Panc1 (cell line): ENCODE measurements around the gene TC2N. TPM values are rescaled to one million over a fixed set of nuclear protein-coding genes. Genes with fewer than 3 reads are reported as not detected.

Source experiments
- ATAC-seq: fragments of 200-7000 bp; cut with Tn5 transposase; 2 replicates; pipeline ENCODE4 v1.9.1; 2020; ENCODE audit warnings: mild to moderate bottlenecking, moderate library complexity
- BruUV-seq: library from RNA; stranded (reverse); fragments of 400-500 nt; replicated peaks from 2 replicates; lab custom pipeline; 2021; lab: Mats Ljungman, UMichigan
- CTCF ChIA-PET: fragments of 300-600 bp; sonication (Branson Sonifier 250); formaldehyde crosslinking; loops from one replicate; lab custom pipeline; 2022; ENCODE audit warnings: antibody characterized with exemption; lab: Charles Lee
- POLR2A ChIA-PET: fragments of 300-600 bp; sonication (Branson Sonifier 250); formaldehyde crosslinking; loops from one replicate; lab custom pipeline; 2022; ENCODE audit warnings: antibody characterized with exemption; lab: Charles Lee
- DNase-seq: peaks from one replicate; pipeline ENCODE4 v3.0.0-alpha.2; 2010; ENCODE audit warnings: low read depth, low spot score
- H3K27ac ChIP-seq: 2 replicates; pipeline ENCODE4 v1.5.1; 2011; ENCODE audit warnings: mild to moderate bottlenecking, low read length, inconsistent platforms
- H3K27me3 ChIP-seq: fragments of 200-500 bp; sonication (Bioruptor generic); 2 replicates; pipeline ENCODE4 v1.6.0; 2014; ENCODE audit warnings: low read length, inconsistent platforms; ENCODE audit not compliant: control insufficient read depth, insufficient read depth
- H3K36me3 ChIP-seq: fragments of 200-500 bp; sonication (Bioruptor generic); 2 replicates; pipeline ENCODE4 v1.5.1; 2014; ENCODE audit warnings: inconsistent platforms, mild to moderate bottlenecking, low read length, moderate library complexity; ENCODE audit not compliant: control insufficient read depth, insufficient read depth
- H3K4me1 ChIP-seq: 2 replicates; pipeline ENCODE4 v1.5.1; 2011; ENCODE audit warnings: inconsistent platforms, mild to moderate bottlenecking, low read length, moderate library complexity; ENCODE audit not compliant: control insufficient read depth, insufficient read depth
- H3K4me3 ChIP-seq, 2 experiments: 2 replicates each; pipeline ENCODE4 v1.5.1; 2011 to 2012; ENCODE audit warnings: low read depth in 2 of 2, low read length in 2 of 2, mild to moderate bottlenecking in 2 of 2, inconsistent platforms in 1 of 2, moderate library complexity in 1 of 2
- H3K9me3 ChIP-seq: fragments of 200-500 bp; sonication (Bioruptor generic); 2 replicates; pipeline ENCODE4 v1.5.1; 2014; ENCODE audit warnings: low read depth, mild to moderate bottlenecking, inconsistent platforms, low read length, moderate library complexity; ENCODE audit not compliant: control insufficient read depth, insufficient read depth
- POLR2AphosphoS5 ChIP-seq: IDR thresholded peaks from 2 replicates; pipeline ENCODE4 v1.6.1; 2012; ENCODE audit warnings: mild to moderate bottlenecking, low read depth, low read length, moderate library complexity
- REST ChIP-seq, 2 experiments: IDR thresholded peaks; 2 replicates each; pipeline ENCODE4 v1.6.1; 2011 to 2012; ENCODE audit warnings: low read depth in 2 of 2, control low read depth in 1 of 2, low read length in 1 of 2, mild to moderate bottlenecking in 1 of 2, moderate library complexity in 1 of 2; ENCODE audit not compliant: insufficient read depth in 1 of 2
- SIN3A ChIP-seq: IDR thresholded peaks from 2 replicates; pipeline ENCODE4 v1.6.1; 2012; ENCODE audit warnings: low read depth, mild to moderate bottlenecking, low read length, moderate library complexity, borderline replicate concordance; ENCODE audit not compliant: insufficient read depth
- TCF7L2 ChIP-seq: IDR thresholded peaks from 2 replicates; pipeline ENCODE4 v1.6.1; 2011; ENCODE audit warnings: mild to moderate bottlenecking, low read depth, low read length, inconsistent platforms
- in situ Hi-C: cut with HindIII; loops from 2 replicates; pipeline ENCODE4 v1.10.0; 2016; ENCODE audit warnings: low sequenced_read_pairs, low pct_unique_long_range_greater_than_20kb
- intact Hi-C: fragments of 100-400 bp; cut with micrococcal nuclease; formaldehyde crosslinking; loops from one replicate; pipeline ENCODE4 v1.10.0; 2022; ENCODE audit not compliant: unreplicated experiment
- total RNA-seq: library from RNA; stranded (reverse); gene quantifications from one replicate; pipeline ENCODE4 v1.2.1, GENCODE V29; 2021; ENCODE audit not compliant: unreplicated experiment
- TF ChIP-seq, protein P1 (sequence below): fragments of 450-650 bp; IDR thresholded peaks from 2 replicates; pipeline ENCODE4 v1.5.1; 2017; ENCODE audit warnings: mild to moderate bottlenecking

The TC2N gene
- total RNA-seq, 1 experiment from 2014 or later, result 0.49 TPM

GRCh38 chr14:91751719-91752118 is 115.6 kb downstream of the TC2N start:
- ATAC-seq (no peak), DNase-seq (no peak)
- Histone ChIP-seq H3K36me3 (no peaks in the 10 kb centered on the region), H3K9me3 (no peaks in the 10 kb centered on the region), H3K27ac (no peak overlapping the region), H3K4me3 (no peak overlapping the region), H3K4me1 (no peaks in the 10 kb centered on the region), H3K27me3 (no peaks in the 10 kb centered on the region)
- POLR2A ChIA-PET, result no interaction called here
- no TSS peak for BruUV-seq
- no peak for TF ChIP-seq SIN3A
- TF ChIP-seq TCF7L2, result no peak
- TF ChIP-seq REST (IDR thresholded peaks at IDR 0.05; ENCODE audit: insufficient read depth in 1 of 2, low read depth in 2 of 2, low read length in 1 of 2), result no peak
- no peak for TF ChIP-seq POLR2AphosphoS5
- TF ChIP-seq, protein P1, sequence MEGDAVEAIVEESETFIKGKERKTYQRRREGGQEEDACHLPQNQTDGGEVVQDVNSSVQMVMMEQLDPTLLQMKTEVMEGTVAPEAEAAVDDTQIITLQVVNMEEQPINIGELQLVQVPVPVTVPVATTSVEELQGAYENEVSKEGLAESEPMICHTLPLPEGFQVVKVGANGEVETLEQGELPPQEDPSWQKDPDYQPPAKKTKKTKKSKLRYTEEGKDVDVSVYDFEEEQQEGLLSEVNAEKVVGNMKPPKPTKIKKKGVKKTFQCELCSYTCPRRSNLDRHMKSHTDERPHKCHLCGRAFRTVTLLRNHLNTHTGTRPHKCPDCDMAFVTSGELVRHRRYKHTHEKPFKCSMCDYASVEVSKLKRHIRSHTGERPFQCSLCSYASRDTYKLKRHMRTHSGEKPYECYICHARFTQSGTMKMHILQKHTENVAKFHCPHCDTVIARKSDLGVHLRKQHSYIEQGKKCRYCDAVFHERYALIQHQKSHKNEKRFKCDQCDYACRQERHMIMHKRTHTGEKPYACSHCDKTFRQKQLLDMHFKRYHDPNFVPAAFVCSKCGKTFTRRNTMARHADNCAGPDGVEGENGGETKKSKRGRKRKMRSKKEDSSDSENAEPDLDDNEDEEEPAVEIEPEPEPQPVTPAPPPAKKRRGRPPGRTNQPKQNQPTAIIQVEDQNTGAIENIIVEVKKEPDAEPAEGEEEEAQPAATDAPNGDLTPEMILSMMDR, result no peak
- intact Hi-C loops, result no loop called here
- in situ Hi-C loops, result no loop called here
- CTCF ChIA-PET, result no interaction called here

GRCh38 chr14:91750634-91751198 is 116.6 kb downstream of the TC2N start:
- no TSS peak for BruUV-seq
- H3K4me1 ChIP-seq, result no peaks in the 10 kb centered on the region
- ATAC-seq, result no peak
- intact Hi-C loops (no loop called here), in situ Hi-C loops (no loop called here)
- POLR2A ChIA-PET, result no interaction called here
- TF ChIP-seq SIN3A (no peak), TCF7L2 (no peak), REST (IDR thresholded peaks at IDR 0.05; ENCODE audit: insufficient read depth in 1 of 2, low read depth in 2 of 2, low read length in 1 of 2) (no peak), POLR2AphosphoS5 (no peak)
- TF ChIP-seq, protein P1, result no peak
- no peak overlapping the region for H3K4me3 ChIP-seq
- no peak for DNase-seq
- CTCF ChIA-PET, result no interaction called here
- H3K36me3 ChIP-seq, result no peaks in the 10 kb centered on the region
- no peaks in the 10 kb centered on the region for H3K9me3 ChIP-seq
- H3K27me3 ChIP-seq, result no peaks in the 10 kb centered on the region
- no peak overlapping the region for H3K27ac ChIP-seq
